Kidney (tissue), 14 donors: ENCODE data around the gene SNRNP70. TPM values are rescaled to one million over a fixed set of nuclear protein-coding genes. Genes with fewer than 3 reads are reported as not detected.

Source experiments
- DNase-seq, 5 donors: peaks; one replicate each; pipeline ENCODE4 v3.0.0-alpha.2; 2013 to 2020
- FAIRE-seq: peaks from 2 replicates; lab custom pipeline; 2012; peaks lifted over from hg19 to GRCh38; lab: Jason Lieb, UNC
- H3K27ac ChIP-seq, 2 donors: one replicate each; pipeline ENCODE4 v1.7.0; 2013; ENCODE audit warnings: low read depth in 2 of 2, low read length in 2 of 2, inconsistent platforms in 1 of 2
- H3K27me3 ChIP-seq: one replicate; pipeline ENCODE4 v1.7.1; 2013; ENCODE audit warnings: low read length, inconsistent platforms; ENCODE audit not compliant: control insufficient read depth, insufficient read depth
- H3K36me3 ChIP-seq, 3 donors: one replicate each; pipeline versions ENCODE4 v1.7.0 to v1.7.1; 2013; ENCODE audit warnings: low read length in 3 of 3, control low read depth in 1 of 3, inconsistent platforms in 1 of 3; ENCODE audit not compliant: insufficient read depth in 3 of 3, control insufficient read depth in 2 of 3
- H3K4me1 ChIP-seq, 3 donors: one replicate each; pipeline versions ENCODE4 v1.7.0 to v1.7.1; 2013; ENCODE audit warnings: low read length in 3 of 3, inconsistent platforms in 1 of 3, low read depth in 1 of 3; ENCODE audit not compliant: control insufficient read depth in 2 of 3, insufficient read depth in 2 of 3
- H3K4me3 ChIP-seq, 3 donors: one replicate each; pipeline versions ENCODE4 v1.7.0 to v1.8.1; 2013; ENCODE audit warnings: low read length in 3 of 3, control low read depth in 1 of 3, inconsistent platforms in 1 of 3
- H3K9ac ChIP-seq, 3 donors: one replicate each; pipeline versions ENCODE4 v1.7.0 to v1.7.1; 2013; ENCODE audit warnings: low read length in 3 of 3, control low read depth in 1 of 3, inconsistent platforms in 1 of 3
- H3K9me3 ChIP-seq, 3 donors: one replicate each; pipeline versions ENCODE4 v1.7.0 to v1.7.1; 2013; ENCODE audit warnings: low read length in 3 of 3, control low read depth in 1 of 3, inconsistent platforms in 1 of 3; ENCODE audit not compliant: control insufficient read depth in 2 of 3, insufficient read depth in 1 of 3
- CTCF ChIP-seq: IDR thresholded peaks from 3 replicates; pipeline ENCODE4 v1.5.1; 2012; ENCODE audit warnings: mild to moderate bottlenecking, moderate library complexity, borderline replicate concordance; ENCODE audit not compliant: insufficient read depth; ENCODE audit errors: extremely low read depth
- intact Hi-C: fragments of 100-400 bp; cut with DNase I; formaldehyde crosslinking; loops from one replicate; pipeline ENCODE4 v1.11.1; 2022
- polyA plus RNA-seq: library from polyadenylated mRNA; stranded (reverse); fragments of 350-450 nt; fragmentation: Illumina TruSeq; extraction: RNeasy Lipid Tissue Mini Kit (QIAGEN cat#74804); gene quantifications from one replicate; pipeline ENCODE4 v1.2.3, GENCODE V29; 2014; ENCODE audit warnings: low read depth, low replicate concordance; ENCODE audit not compliant: insufficient read depth
- total RNA-seq: library from RNA; stranded (reverse); fragmentation: NEBNext Ultra II Directional; extraction: Animal tissue kit (Norgen Biotek cat#: 25700); gene quantifications from one replicate; pipeline ENCODE4 v1.2.1, GENCODE V29; 2021
- donor health status: control.
- donor health status: control.
- donor health status: control.
- donor health status: control.
- donor health status: control.
- donor health status: DM: yes; HTN: yes; CAD: no.
- donor health status: Normal renal cell carcinoma (clear cell type).

SNRNP70 gene
- total and polyA plus RNA-seq, 2 donors from 2014 or later, result 144 to 203 TPM

GRCh38 chr19:49153167-49153809 is 68.0 kb downstream of the SNRNP70 start:
- Histone ChIP-seq H3K4me3 (no peak overlapping the region), H3K9me3 (no peaks in the 10 kb centered on the region), H3K36me3 (no peaks in the 10 kb centered on the region), H3K27me3 (no peaks in the 10 kb centered on the region), H3K27ac (no peak overlapping the region), H3K4me1 (peaks cover 0 to 28% (median 1%) of the 10 kb centered on the region in 3 donors), H3K9ac (no peak overlapping the region)
- peak in 1 of 5 donors; percentile 50 for DNase-seq
- intact Hi-C loops, result no loop called here
- no peak for FAIRE-seq
- no peak for TF ChIP-seq CTCF

GRCh38 chr19:49154279-49154678 is 69.0 kb downstream of the SNRNP70 start:
- H3K27me3 ChIP-seq, result no peaks in the 10 kb centered on the region
- intact Hi-C loops, result no loop called here
- no peak for FAIRE-seq
- H3K36me3 ChIP-seq, result no peaks in the 10 kb centered on the region
- H3K27ac ChIP-seq, result no peak overlapping the region
- H3K9ac ChIP-seq, result no peak overlapping the region
- DNase-seq, result peak in 1 of 5 donors; percentile 42
- H3K4me1 ChIP-seq, result peaks cover 0 to 20% (median 3%) of the 10 kb centered on the region in 3 donors
- TF ChIP-seq CTCF, result no peak
- no peaks in the 10 kb centered on the region for H3K9me3 ChIP-seq
- H3K4me3 ChIP-seq, result peak overlapping the region in 1 of 3 donors; percentile 8

GRCh38 chr19:49155005-49155819 is 70.0 kb downstream of the SNRNP70 start, which contains the start of gene HRC:
Gene HRC (minus strand): TSS chr19:49155396. CDS start chr19:49155237, 159 bp downstream.
- Histone ChIP-seq H3K36me3 (no peaks in the 10 kb centered on the region), H3K27me3 (no peaks in the 10 kb centered on the region), H3K27ac (peak within 1 kb of the TSS; percentile 58 to 69), H3K9ac (no peak within 1 kb of the TSS), H3K4me3 (peak within 1 kb of the TSS in 2 of 3 donors; percentile 8 to 33), H3K4me1 (peaks cover 0 to 14% (median 9%) of the 10 kb centered on the region in 3 donors), H3K9me3 (no peaks in the 10 kb centered on the region)
- DNase-seq (peak; percentile 73 to 92 (median 81)), FAIRE-seq (no peak)
- intact Hi-C loops, result no loop called here
- no peak for TF ChIP-seq CTCF
